GM21526 (cell line): Measurements from ENCODE around the gene CELF2.
"Not testable (repeated sequence)": the region's sequence is repeated elsewhere in the genome, so short reads cannot be mapped to it uniquely, and the experiment has no call there.

Experiments
- ATAC-seq: cut with Tn5 transposase; IDR thresholded peaks from one replicate; pipeline ENCODE4 v1.9.1; 2021; ENCODE audit warnings: moderate library complexity; ENCODE audit not compliant: unreplicated experiment, low FRiP score

The CELF2 gene

DNA sequence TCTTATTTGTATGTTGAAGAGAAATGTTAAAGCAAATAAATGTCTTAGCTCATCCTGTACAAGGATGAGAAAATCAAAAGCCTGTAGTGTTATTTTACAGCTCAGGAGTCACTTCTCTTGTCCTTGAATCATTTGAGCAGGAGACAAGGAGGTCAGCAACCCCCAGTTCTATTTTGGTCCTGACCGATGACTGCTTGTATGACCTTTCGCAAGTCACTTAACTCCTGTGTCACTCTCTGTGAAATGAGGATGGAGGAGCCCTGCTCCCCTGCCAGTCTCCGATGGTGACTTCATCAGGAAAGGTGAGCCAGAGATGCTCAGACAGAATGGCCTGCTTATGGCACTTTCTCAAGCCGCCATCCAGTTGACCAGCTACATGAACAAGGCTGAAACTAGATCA lies 101.0 kb downstream of the CELF2 start:
- no peak for ATAC-seq

DNA sequence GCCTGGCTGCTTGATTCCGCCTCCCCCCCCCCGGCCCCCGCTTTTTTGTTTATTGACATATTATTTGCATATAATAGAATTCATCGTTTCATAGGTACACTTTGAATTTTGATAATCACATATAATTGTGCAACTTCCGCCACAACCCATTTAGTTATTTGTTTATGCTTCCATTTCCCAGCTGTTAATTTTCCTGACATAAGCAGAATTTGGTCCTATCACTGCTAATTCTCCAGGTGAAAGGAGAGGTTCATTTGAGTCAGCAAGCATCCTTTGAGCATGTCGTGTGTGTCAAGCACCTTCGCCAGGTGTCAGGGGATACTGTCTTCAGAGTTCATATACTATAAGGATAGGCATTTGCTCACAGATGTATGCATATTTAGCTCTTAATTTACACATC lies 102.2 kb downstream of the CELF2 start:
- ATAC-seq = no peak

DNA sequence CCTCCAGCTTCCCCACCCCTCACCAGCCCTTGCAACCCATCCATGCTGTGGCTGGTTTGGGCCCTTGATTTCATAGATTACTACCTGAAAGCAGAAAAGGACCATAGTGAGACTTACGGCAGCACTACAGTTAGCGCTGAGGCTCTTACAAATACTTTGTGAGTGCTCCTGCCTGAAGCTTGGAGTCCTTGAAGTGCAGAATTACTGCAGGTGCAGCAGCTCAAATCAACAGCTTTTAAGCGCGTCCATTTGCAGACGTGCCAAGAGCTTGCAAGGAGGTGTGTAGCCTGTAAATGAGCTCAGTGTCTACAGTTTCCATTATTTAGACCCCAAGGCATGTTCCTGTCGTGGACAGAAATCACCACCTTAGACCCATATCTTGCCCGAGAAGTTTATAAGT lies 103.0 kb downstream of the CELF2 start:
- ATAC-seq = no peak

DNA sequence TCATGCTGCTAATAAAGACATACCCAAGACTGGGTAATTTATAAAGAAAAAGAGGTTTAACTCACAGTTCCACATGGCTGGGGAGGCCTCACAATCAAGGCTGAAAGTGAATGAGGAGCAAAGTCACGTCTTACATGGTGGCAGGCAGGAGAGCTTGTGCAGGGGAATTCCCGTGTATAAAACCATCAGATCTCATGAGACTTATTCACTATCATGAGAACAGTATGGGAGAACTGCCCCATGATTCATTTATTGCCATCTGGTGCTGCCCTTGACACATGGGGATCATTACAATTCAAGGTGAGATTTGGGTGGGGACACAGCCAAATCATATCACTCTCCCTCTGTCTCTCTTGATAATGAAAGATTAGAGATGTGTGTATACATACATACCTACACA lies 106.2 kb downstream of the CELF2 start:
- ATAC-seq = not testable (repeated sequence)

DNA sequence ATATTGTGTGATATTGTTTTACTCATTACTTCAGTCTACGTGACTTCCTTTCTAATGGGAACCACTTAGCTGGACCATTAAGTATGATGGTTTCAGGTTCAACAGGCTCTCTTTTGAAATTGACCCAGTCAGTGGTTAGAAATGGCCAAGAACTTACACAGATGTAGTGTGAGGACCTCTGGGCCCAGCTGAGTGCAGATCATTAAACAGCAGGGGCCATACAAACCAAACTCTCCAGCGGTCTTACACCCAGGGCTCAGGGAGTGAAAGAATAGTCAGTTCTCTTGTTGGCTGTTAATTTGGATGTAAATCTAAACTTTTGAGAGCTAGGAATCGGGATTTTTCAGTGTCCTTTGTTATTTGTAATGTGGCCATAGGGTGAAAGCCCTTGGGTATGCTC lies 107.3 kb downstream of the CELF2 start:
- no peak for ATAC-seq

DNA sequence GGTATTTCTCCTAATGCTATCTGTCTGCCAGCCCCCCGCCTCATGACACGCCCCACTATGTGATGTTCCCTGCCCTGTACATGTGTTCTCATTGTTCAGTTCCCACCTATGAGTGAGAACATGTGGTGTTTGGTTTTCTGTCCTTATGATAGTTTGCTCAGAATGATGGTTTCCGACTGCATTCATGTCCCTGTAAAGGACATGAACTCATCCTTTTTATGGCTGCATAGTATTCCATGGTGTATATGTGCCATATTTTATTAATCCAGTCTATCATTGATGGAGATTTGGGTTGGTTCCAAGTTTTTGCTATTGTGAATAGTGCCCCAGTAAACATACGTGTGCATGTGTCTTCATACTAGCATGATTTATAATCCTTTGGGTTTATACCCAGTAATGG lies 109.3 kb downstream of the CELF2 start:
- not testable (repeated sequence) for ATAC-seq

DNA sequence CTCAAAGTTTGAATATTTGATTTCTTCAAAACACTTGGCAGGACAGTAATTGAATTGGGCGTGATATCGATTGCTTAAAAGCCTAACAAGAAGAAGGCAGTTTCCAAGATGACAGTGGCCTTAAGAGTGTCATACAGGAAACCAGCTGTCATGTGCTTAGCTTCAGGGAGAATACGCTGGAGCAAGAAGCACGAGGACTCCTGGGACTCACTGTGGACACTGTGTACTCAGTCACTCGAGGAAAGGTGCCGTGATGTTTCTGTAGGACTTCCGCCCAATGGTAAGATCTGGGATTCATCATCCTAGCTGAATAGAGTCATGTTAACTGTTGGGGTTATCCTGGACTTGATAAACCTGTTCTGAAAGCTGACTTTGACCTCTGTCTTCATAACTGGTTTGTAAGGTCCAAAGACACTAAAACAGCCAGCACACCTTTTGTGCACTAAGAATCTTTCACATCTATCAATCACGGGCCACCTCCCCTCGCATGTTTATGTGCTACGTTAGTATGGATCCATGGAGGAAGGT lies 113.5 kb downstream of the CELF2 start:
- no peak for ATAC-seq

DNA sequence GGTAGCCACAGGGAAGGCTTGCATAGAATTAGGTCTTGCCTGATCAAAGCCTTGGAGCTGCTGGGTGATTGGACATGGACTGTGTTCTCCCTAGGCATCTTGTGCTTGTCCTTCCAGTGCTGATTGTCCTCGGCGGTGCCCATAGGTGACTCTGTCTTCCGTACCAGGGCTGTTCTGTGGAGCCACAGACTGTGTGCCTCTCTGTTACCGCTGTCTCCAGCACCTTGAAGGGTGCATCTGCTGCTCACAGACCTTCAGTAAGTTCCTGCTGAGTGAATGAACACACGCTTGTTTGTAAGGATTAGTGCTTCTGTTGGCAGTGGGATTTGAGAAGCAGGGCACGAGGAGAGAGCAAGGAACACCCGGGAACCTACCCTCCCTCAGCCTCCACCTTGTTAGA lies 116.7 kb downstream of the CELF2 start:
- ATAC-seq = no peak

DNA sequence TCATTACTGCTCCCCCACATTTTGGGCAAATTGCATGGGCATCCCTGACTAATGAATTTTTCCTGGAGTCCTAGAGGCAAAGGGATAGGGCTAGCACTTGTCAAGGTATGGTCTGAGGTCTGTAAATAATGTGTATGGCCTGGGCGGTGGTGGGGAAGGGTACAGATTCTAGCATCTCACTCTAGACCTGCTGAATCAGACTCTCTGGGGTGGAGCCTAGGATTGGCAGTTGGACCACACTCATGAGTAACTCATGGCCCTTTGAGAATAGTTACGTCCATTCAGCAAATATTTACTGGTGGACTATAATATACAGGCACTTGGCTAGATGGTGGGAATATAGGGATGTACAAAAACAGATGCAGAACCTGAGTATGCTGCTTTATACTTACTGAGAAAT lies 118.0 kb downstream of the CELF2 start:
- no peak for ATAC-seq

DNA sequence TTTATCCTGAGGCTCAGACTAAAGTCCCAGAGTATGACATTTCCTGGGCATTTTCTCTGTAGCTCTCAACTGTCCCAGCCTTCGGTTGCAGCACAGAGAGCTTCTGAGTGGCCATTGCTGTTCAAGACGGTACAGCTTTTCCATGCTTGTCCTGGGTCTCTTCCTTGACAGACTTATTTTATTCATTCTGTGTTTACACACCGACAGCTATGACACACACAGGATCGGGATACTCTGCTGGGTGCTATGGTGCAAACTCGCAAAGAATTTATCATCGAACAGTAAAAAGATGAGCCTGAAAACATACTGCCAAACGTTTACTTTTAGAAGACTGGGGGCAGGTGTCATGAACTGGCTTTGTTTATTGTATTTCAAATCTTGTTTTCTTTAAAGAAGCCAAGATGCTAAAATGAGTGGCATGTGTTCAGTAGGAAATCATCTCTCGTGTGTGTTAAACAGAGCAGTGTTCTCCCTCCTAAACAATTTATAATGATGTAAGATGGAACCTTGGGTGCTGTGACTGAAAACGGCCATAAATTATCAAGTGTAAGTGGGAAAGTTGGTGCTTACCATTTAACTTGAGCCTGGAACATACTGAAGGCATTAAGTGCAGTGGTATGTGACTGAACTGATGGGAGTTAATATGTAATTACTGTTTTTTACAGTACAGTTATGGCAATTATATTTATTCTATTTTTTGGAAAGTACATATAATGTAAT lies 120.8 kb downstream of the CELF2 start:
- ATAC-seq = no peak

DNA sequence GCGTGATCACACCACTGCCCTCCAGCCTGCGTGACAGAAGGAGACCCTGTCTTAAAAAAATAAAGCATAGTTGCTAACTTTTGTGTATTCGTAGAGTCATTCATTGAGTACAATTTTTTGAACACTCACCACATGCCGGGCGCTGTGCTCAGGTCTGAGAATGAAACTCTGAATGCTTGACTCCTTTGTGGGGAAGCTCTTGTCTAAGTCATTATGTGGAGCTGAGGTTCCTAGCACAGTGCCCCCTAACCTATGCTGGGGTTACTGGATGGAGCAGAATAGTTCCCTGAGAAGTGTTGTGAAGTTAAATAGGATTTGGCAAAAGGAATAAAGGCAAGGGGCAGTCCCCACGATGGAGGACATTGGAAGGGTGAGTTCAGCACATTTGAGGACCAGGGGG lies 123.3 kb downstream of the CELF2 start:
- no peak for ATAC-seq

DNA sequence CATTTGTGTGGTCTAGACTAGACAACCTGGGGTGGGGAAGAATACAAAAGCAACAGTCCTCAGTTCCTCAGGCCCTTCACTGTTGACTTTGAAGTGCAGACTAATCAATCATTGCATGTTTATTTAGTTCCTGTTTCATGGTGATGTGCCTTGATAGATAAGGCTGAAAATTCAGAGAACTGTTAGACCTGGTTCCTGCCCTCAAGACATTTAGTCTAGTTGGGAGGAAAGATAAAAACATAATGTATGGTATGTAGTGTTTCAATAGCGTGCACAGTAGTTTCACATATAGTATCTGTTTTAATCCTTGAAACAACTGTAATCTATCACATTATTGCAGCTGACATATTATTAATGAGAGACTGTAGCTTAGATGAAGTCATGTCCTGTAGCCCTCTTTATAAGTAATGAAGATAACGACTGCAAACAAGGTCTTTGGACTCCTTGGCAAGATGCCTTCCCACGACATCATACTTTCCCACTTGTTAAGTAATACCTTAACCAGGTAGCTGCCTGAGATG lies 124.0 kb downstream of the CELF2 start:
- ATAC-seq = no peak

DNA sequence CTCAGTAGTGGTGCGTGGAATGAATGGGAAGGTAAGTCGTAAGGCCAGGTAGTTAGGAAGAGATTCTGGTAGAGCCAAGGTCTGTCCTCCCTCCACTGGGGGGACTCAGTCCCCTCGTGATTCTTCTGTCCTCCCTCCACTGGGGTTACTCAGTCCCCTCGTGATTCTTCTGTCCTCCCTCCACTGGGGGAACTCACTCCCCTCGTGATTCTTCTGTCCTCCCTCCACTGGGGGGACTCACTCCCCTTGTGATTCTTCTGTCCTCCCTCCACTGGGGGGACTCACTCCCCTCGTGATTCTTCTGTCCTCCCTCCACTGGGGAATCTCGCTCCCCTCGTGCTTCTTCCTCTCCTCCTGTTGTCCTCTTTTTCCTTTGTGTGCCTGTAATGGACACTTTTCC lies 125.1 kb downstream of the CELF2 start:
- ATAC-seq = no peak

DNA sequence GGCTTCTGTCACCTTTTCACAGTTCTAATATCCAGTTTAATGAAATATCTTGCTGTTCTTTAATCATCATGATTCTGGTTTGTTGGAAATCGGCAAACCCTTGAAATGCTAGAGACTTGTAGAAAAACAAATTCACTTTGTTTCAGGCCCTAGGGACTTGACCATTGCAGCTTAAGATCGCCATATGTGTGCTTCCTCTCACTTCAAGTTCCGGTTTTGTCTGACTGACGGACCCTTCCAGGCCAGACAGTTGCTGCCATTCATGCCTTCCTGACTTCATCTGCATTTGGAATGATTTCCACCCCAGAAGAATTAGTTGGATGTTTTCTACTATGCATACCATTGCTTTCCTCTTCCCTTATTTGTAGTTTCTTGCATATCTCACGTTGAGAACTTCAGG lies 125.6 kb downstream of the CELF2 start:
- ATAC-seq = no peak

DNA sequence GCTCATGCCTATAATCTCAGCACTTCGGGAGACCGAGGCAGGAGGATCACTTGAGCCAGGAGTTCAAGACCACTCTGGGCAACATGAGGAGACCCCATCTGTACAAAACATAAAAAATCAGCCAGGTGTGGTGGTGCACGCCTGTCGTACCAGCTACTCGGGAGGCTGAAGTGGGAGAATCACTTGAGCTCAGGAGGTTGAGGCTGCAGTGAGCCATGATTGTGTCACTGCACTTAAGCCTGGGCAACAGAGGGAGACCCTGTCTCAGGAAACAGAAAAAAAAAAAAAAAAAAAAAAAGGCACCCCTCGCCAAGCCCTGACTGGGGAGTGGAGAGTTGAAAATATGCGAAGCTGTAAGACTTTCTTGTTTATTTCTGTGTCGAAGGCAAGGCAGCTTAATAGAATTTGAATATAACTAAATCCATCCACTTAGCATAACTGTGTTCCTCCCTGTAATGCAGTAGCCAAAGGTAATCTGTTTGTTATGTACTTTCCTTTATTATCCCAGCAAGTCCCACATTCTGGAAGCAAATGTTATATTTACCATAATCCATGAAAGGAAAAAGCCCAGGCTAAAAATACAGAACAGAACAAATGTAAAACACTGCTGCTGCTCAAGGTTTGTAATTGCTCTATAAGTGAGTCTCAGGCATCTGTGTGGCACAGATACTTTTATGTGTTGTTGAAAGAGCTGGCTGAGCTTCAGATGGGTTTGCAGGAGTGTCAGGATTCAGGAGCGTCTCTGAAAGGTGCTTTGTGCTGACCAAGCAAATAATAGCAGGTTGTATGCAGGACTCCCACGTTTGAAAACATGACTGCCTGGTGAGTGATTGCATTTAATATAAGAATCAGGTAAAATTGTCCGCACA lies 127.2 kb downstream of the CELF2 start:
- peak; percentile 26 for ATAC-seq

DNA sequence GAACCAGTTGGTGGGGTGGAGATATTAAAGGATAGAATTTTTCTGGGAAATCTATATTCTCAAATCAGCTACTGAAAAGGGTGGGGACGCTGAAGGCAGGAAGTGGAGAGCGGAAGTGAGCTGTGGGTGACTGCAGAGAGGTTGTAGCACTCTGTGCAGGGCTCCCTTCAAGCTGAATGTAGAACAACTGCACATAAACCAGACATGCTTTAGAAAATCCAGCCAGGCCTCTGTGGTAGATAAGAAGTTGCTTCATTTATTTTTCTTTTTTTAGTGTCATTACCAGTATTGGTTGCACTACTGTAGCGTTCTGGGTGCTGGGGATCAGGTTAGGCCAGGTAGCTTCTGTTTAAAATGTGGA lies 127.8 kb downstream of the CELF2 start:
- ATAC-seq = peak; percentile 85

DNA sequence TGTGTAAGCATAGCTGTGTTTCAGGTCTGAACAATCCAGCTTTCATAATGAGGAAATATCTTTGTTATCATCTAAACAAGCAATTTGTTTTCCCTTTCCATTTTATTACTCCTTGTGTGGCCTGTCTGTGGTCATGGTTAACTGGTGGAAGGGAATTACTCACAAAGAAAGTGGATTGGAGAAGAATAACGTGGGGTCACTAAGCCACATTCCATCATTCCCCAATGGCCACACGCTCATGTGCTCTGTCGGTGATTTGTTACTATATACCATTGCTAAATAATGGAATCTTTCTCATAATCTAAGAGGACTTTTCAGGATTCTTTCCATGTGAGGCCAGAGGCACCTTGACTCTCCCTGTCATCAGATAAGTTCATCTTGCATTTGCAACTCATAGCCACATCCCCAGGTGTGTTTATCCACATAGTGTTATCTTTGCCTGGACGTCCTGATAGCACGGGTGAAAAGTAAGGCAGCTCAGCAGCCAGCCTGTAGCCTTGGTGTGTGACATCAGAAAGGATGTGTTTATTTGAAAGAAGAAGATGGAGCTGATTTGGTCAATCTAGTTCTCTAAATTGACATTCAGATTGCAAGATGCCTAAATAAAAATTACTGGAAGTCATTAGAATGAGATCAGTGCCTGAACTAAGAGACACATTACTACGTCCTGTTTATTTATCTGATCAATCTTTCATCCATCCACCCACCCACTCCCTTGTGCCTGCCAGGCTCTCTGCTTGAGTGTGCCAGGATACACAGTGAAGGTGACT lies 128.9 kb downstream of the CELF2 start:
- ATAC-seq = no peak

DNA sequence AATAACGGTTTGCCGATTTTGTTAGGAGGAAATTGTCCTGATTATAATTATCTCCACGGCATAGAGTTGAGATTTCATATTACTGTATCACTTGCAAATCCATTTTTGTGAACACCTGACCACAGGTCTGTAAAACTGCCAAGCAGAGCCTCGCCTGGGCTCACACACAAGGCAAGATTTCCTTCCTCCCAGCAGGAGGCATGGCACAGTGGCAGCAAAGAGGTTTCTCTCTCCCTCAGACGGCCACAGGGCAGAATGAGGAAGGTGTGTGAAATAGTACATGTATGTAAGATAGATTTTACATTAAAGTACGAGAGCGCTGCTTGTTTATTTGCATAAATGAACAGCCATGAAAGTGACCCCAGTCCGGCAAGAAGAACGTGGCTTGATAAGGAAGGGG lies 130.1 kb downstream of the CELF2 start:
- no peak for ATAC-seq

DNA sequence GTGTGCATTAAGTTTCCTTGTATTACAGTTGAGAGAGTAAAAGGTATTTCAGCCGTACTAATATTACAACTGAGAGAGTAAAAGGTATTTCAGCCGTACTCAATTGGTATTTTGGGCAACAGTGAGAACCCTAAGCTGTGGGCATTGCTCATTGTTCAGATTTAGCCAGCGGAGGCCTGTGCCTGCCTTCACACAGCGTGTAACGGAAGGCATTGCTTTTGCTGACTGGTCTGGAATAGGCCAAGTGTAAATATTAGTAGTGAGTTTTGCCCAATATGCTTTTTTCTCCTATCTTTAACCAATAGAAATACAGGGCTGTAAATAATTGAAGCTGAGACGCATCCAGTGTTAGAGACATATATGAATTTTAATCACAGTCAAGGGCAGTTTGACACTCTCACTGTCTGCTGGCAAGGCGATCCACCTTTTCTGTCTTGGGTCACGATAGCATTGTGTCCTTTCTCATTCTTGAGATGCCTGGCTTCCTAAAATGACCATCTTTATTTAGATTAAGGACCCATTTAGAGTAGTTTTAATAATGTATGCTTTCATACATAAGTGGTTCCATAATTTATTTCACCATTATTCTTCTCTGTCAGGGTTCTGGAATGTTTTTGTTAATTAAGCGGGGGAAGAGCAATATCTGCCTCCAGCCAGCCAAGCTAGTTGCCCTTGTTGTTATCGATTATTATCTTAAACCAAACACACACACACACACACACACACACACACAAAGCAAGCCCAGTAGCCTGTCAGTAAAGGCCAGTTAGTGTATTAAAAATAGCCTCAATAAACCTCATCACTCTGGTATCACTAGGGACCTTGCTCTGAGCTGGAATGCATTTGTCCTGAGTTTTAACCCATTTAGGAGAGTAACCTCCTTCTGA lies 130.7 kb downstream of the CELF2 start:
- no peak for ATAC-seq

DNA sequence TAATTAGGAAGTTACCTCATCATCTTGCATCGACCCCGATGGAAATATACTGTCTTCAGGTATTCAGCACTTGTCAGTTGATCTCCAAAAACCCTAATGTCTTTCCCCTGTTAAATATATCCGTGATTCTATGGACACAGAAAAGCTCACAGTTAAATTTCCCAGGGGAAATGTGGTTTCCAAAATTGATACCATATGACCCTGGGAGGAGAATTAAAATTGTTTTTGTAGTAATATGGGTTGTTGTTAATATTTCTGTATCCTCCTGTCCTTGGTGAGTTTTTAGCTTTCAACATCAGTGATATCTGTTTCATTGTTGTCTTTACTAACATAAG lies 132.1 kb downstream of the CELF2 start:
- ATAC-seq = no peak
